ENCODE results near the gene CCDC146.

The CCDC146 gene

GRCh38 chr7:77315182-77315591, 192.8 kb downstream of the CCDC146 start:
- TF ChIP-seq CTCF (IDR thresholded peaks at IDR 0.05; ENCODE audit: insufficient read depth, low read depth, low read length, missing control alignments) = no peak
- DNase-seq (ENCODE audit: low read depth) = no peak
- no peak overlapping the region for H3K4me3 ChIP-seq (ENCODE audit: low read length)

- DNase-seq (ENCODE audit: low read depth) = peak; percentile 36
- no peak for TF ChIP-seq CTCF (IDR thresholded peaks at IDR 0.05; ENCODE audit: insufficient read depth, low read depth, low read length, missing control alignments)
- H3K4me3 ChIP-seq (ENCODE audit: low read length) = no peak overlapping the region
Observed at GRCh38 chr7:77316219-77316978, 194.0 kb downstream of the CCDC146 start.

GRCh38 chr7:77318019-77318418, 195.6 kb downstream of the CCDC146 start:
- no peak overlapping the region for H3K4me3 ChIP-seq (ENCODE audit: low read length)
- DNase-seq (ENCODE audit: low read depth) = no peak
- no peak for TF ChIP-seq CTCF (IDR thresholded peaks at IDR 0.05; ENCODE audit: insufficient read depth, low read depth, low read length, missing control alignments)

- no peak overlapping the region for H3K4me3 ChIP-seq (ENCODE audit: low read length)
- TF ChIP-seq CTCF (IDR thresholded peaks at IDR 0.05; ENCODE audit: insufficient read depth, low read depth, low read length, missing control alignments) = no peak
Observed at GRCh38 chr7:77320137-77320536, 197.7 kb downstream of the CCDC146 start.

GRCh38 chr7:77320714-77321113, 198.3 kb downstream of the CCDC146 start:
- H3K4me3 ChIP-seq (ENCODE audit: low read length) = no peak overlapping the region
- DNase-seq (ENCODE audit: low read depth) = no peak
- TF ChIP-seq CTCF (IDR thresholded peaks at IDR 0.05; ENCODE audit: insufficient read depth, low read depth, low read length, missing control alignments) = no peak

More at GRCh38 chr7:77320137-77320536, 197.7 kb downstream of the CCDC146 start:
- DNase-seq (ENCODE audit: low read depth) = no peak

GRCh38 chr7:77321300-77321699, 198.9 kb downstream of the CCDC146 start:
- no peak overlapping the region for H3K4me3 ChIP-seq (ENCODE audit: low read length)
- DNase-seq (ENCODE audit: low read depth) = no peak
- no peak for TF ChIP-seq CTCF (IDR thresholded peaks at IDR 0.05; ENCODE audit: insufficient read depth, low read depth, low read length, missing control alignments)

GRCh38 chr7:77326131-77326530, 203.7 kb downstream of the CCDC146 start:
- H3K4me3 ChIP-seq (ENCODE audit: low read length) = no peak overlapping the region
- TF ChIP-seq CTCF (IDR thresholded peaks at IDR 0.05; ENCODE audit: insufficient read depth, low read depth, low read length, missing control alignments) = no peak
- DNase-seq (ENCODE audit: low read depth) = peak; percentile 64

Measured in epithelial cell of esophagus (primary cell).